ENCODE data around the gene PCOLCE2. TPM values are rescaled to one million over a fixed set of nuclear protein-coding genes. Genes with fewer than 3 reads are reported as not detected.

The PCOLCE2 gene
- total RNA-seq, 2 donors from 2014 or later, result 122 to 157 TPM

- H3K9me3 ChIP-seq, result no peaks in the 10 kb centered on the region
- DNase-seq (ENCODE audit: low spot score) (no peak), ATAC-seq (ENCODE audit: insufficient number of reproducible peaks, low FRiP score, low read depth) (no peak)
- H3K27me3 ChIP-seq (replicated peaks; ENCODE audit: insufficient read depth), result no peaks in the 10 kb centered on the region
- H3K4me1 ChIP-seq (ENCODE audit: control insufficient read depth in 1 of 2, low read depth in 2 of 2), result no peaks in the 10 kb centered on the region
- H3K36me3 ChIP-seq, result no peaks in the 10 kb centered on the region
- no peak overlapping the region for H3K27ac ChIP-seq
- no peak for TF ChIP-seq CTCF (IDR thresholded peaks at IDR 0.05)
- no peak overlapping the region for H3K4me3 ChIP-seq
These were observed 104.7 kb downstream of the PCOLCE2 start for GRCh38 chr3:142784228-142784627.

GRCh38 chr3:142782616-142783015, 106.3 kb downstream of the PCOLCE2 start:
- Histone ChIP-seq H3K9me3 (no peaks in the 10 kb centered on the region), H3K27ac (no peak overlapping the region), H3K4me3 (no peak overlapping the region), H3K36me3 (no peaks in the 10 kb centered on the region), H3K4me1 (ENCODE audit: control insufficient read depth in 1 of 2, low read depth in 2 of 2) (no peaks in the 10 kb centered on the region), H3K27me3 (replicated peaks; ENCODE audit: insufficient read depth) (no peaks in the 10 kb centered on the region)
- DNase-seq (ENCODE audit: low spot score), result no peak
- ATAC-seq (ENCODE audit: insufficient number of reproducible peaks, low FRiP score, low read depth), result no peak
- no peak for TF ChIP-seq CTCF (IDR thresholded peaks at IDR 0.05)

GRCh38 chr3:142779591-142779990, 109.3 kb downstream of the PCOLCE2 start:
- Histone ChIP-seq H3K36me3 (no peaks in the 10 kb centered on the region), H3K27me3 (replicated peaks; ENCODE audit: insufficient read depth) (no peaks in the 10 kb centered on the region), H3K4me1 (ENCODE audit: control insufficient read depth in 1 of 2, low read depth in 2 of 2) (no peaks in the 10 kb centered on the region), H3K9me3 (no peaks in the 10 kb centered on the region), H3K27ac (no peak overlapping the region), H3K4me3 (no peak overlapping the region)
- TF ChIP-seq CTCF (IDR thresholded peaks at IDR 0.05), result no peak
- ATAC-seq (ENCODE audit: insufficient number of reproducible peaks, low FRiP score, low read depth), result no peak
- no peak for DNase-seq (ENCODE audit: low spot score)

GRCh38 chr3:142778541-142778940, 110.3 kb downstream of the PCOLCE2 start:
- Histone ChIP-seq H3K9me3 (no peaks in the 10 kb centered on the region), H3K4me3 (no peak overlapping the region), H3K4me1 (ENCODE audit: control insufficient read depth in 1 of 2, low read depth in 2 of 2) (no peaks in the 10 kb centered on the region), H3K27ac (no peak overlapping the region), H3K27me3 (replicated peaks; ENCODE audit: insufficient read depth) (no peaks in the 10 kb centered on the region), H3K36me3 (no peaks in the 10 kb centered on the region)
- no peak for TF ChIP-seq CTCF (IDR thresholded peaks at IDR 0.05)
- no peak for DNase-seq (ENCODE audit: low spot score)
- no peak for ATAC-seq (ENCODE audit: insufficient number of reproducible peaks, low FRiP score, low read depth)

- H3K27me3 ChIP-seq (replicated peaks; ENCODE audit: insufficient read depth), result no peaks in the 10 kb centered on the region
- H3K36me3 ChIP-seq, result no peaks in the 10 kb centered on the region
- H3K4me1 ChIP-seq (ENCODE audit: control insufficient read depth in 1 of 2, low read depth in 2 of 2), result no peaks in the 10 kb centered on the region
- no peak overlapping the region for H3K27ac ChIP-seq
- no peak for TF ChIP-seq CTCF (IDR thresholded peaks at IDR 0.05)
- no peak overlapping the region for H3K4me3 ChIP-seq
- no peaks in the 10 kb centered on the region for H3K9me3 ChIP-seq
- no peak for DNase-seq (ENCODE audit: low spot score)
- ATAC-seq (ENCODE audit: insufficient number of reproducible peaks, low FRiP score, low read depth), result no peak
These were observed 111.0 kb downstream of the PCOLCE2 start for GRCh38 chr3:142777927-142778326.
